Bone marrow (tissue), 2 donors: ENCODE measurements around the gene ZNF598.
"Not testable (repeated sequence)": the region's sequence is repeated elsewhere in the genome, so short reads cannot be mapped to it uniquely, and the experiment has no call there.

Experiments
- DNase-seq, 2 donors: peaks; one replicate each; lab custom pipeline; 2025; lab: John Stamatoyannopoulos, UW

The ZNF598 gene

DNA sequence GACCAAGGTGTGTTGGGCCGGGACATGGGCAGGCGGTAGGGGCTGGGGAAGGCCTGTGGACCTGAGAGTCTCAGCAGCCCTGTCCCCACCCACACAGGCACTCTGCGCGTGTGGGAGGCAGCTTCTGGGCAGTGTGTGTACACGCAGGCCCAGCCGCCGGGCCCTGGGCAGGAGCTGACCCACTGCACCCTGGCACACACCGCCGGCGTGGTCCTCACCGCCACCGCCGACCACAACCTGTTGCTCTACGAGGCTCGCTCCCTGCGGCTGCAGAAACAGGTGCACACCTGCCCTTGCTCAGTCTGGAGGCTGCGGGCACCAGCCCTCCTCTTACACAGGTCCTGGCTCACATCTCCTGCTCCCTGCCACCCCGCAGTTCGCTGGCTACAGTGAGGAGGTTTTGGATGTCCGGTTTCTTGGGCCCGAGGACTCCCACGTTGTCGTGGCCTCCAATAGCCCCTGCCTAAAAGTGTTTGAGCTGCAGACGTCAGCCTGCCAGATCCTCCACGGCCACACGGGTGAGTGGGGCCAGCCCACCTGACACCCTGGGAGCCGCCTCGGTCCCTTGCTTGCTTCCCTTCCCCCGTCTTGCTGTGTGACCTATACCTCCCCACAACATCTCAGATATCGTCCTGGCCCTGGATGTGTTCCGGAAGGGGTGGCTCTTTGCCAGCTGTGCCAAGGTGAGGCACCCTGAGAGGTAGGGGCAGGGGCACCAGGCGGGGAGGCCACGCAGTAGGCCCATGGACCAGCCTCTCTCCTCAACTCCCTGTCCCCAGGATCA lies 34.0 kb downstream of the ZNF598 start:
- DNase-seq, result no peak

DNA sequence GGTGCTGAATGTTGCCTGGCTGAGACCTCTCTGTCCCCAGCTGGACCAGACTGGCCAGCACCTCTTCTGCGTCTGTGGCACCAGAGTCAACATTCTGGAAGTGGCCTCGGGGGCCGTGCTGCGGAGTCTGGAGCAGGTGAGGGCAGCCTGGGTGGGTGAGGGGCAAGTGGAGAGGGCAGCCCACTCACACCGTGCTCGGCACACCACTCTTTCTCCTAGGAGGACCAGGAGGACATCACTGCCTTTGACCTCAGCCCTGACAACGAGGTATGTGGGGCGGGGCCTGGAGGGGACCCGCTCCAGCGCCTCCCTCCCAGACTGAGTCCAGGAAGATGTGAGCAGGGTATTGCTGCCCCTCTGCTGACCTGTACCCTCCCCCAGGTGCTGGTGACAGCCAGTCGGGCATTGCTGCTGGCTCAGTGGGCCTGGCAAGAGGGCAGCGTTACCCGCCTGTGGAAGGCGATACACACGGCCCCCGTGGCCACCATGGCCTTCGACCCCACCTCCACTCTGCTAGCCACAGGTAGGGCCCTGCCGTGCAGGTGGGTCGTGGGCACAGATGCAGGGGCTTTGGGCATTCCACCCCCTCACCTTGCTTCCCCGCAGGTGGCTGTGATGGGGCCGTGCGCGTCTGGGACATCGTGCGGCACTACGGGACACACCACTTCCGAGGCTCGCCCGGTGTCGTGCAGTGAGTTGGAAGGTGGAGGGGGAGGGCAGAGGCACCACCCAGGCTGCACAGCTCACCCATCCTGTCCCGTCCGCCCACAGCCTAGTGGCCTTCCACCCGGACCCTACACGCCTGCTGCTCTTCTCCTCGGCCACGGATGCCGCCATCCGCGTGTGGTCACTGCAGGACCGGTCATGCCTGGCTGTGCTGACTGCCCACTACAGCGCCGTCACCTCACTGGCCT lies 35.2 kb downstream of the ZNF598 start:
- no peak for DNase-seq

DNA sequence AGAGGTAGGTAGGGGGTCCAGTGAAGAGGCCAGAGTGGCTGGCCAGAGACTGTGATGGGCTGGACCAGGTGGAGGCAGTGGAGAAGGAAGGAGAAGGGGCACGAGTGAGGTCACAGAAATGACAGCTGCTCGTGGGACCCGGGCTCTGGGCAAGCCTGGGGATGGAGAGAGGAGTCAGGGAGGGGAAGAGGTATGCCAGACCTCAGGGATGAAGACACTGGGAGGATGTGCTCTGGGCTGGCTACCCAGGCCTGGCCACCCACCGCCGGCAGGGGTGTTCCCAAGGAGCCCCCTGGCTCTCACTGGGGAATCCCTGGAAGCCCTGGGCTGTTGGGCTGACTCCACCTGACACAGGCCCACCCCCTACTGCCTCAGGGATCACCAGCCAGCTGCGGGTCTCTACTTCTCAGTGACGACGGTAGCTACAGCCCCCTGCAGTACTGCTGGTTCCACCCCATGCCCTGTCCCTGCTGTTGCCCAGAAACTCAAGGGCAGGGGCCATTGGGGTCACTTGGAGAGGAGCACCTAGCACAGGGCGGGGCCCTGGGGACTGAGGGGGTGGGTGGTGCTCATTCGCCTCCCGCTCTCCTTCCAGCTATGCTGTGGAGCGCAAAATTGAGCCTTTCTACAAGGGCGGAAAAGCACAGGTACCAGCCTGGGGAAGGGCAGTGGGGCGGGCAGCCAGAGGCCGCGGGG lies 36.0 kb downstream of the ZNF598 start:
- no peak for DNase-seq

DNA sequence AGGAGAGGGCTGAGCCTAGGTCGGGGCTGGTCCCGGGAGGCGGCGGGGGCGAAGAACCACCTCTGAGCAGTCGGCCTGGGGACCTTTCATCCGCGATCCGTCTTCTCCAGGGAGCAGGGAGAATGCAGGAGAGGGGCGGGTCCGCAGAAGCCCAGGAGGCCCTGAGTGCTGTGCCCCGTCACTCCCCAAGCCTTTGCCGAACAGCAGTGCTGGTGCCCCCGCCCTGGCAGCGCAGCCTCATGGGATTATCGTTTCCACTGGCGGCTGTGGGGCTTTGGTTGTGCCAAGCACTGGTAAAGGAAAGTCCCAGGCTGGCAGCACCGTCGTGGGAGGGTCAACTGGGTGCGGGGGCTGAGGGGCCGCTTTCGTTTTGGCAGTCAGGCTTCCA lies 37.1 kb downstream of the ZNF598 start:
- no peak for DNase-seq

DNA sequence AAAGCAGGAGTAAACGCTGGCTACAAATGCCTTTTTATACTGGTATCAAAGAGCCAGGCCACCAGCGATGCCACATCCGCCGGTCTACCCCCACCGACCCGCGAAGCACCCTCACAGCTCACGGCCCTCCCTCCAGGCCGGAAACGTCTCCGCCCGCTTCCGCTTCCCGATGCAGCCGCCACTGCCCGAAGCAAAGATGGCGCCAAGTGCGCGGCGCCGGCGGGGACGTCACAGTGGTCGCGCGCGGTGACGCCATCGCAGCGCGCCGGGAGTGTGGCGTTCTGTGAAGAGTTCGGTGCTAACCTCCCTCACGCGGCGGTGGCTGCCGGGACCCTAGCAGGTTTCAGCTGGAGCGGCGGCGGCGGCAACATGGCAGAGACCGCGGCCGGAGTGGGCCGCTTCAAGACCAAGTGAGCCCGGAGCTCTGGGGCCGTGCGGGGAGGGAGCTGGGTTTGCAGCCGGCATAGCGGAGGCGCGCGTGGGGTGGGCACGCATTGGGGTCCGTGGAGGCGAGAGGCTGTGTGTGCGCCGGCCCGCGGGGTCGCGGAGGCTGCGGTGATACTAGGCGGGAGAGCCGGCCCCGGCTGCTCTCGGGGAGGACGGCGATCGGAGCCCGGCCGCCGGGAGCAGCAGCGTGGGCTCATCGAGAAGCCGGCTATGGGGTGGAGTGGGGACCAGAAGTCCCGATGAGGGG lies 37.7 kb downstream of the ZNF598 start, which contains the start of gene TBL3:
TSS of gene TBL3 (plus strand) at position 258 of the 694 bp plus-strand sequence. CDS start at position 370, 112 bp downstream.
- peak; percentile 91 to 93 for DNase-seq

DNA sequence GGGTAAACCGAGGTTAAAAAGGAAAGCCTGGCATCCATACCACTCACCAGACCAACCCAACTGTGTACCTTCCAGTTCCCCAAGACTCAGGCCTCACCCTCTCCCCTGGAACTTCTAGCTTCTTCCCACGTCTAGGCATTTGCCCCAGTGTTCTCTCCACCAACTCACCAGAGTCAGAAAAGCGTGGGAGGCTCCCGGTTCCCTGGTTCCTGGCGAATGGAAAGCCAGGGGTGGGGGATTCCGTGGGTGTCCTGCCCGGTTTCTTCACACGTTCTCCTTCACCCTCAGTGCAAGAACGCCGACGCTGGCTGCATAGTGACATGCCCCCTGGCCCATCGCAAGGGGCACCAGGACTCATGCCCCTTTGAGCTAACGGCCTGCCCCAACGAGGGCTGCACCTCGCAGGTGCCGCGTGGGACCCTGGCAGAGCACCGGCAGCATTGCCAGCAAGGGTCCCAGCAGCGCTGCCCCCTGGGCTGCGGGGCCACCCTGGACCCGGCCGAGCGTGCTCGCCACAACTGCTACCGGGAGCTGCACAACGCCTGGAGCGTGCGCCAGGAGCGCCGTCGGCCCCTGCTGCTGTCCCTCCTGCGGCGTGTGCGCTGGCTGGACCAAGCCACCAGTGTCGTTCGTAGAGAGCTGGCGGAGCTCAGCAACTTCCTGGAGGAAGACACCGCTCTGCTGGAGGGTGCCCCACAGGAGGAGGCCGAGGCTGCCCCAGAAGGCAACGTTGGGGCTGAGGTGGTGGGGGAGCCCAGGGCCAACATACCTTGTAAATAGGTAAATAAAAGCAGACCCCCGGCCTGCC lies 41.3 kb downstream of the ZNF598 start:
- no peak for DNase-seq

DNA sequence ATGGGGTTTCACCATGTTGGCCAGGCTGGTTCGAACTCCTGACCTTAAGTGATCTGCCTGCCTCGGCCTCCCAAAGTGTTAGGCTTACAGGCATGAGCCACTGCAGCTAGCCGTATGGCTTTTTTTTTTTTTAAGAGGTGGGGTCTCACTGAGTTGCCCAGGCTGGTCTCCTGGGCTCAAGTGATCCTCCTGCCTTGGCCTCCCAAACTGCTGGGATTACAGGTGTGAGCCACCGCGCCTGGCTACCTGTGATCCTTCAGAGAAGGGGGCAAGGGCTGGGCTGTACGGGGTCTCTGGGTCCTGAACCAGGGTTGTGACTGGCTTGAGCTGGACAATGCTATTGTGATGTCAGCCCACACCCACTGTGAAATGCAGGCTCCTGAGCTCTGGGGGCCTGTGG lies 43.2 kb downstream of the ZNF598 start, which contains the start of gene RNF151:
TSS of gene RNF151 (plus strand) at position 397 of the 400 bp plus-strand sequence. CDS start 26 bp downstream, outside the sequence.
- no peak for DNase-seq

DNA sequence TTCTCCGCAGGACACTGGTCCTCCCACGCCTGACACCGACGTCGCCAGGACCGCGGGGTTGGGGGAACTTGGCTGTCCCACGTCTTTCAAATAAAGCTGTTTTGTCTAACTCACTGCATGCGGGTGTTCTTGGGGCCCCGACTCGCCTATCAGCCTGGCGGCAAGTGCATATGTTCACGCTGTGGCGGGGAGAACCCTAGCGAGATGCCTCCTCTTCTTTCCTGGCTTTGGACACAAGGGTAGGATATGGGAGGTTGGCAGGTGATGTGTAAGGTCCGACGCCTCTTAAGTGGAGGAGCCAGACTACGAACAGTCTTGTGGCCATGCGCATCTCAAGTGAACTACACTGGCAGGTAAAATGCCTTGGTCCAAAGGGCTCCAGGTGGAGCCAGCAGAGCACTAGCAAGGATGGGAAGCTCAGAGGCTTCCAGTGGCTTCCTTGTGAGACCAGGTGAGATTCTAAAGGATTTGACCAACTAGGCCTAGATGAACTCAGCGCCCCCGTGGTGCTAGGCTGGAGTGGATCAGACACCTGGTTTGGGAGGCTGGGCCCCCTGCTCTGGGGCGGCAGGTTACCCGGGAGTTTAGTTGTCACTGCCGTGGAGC lies 44.1 kb downstream of the ZNF598 start:
- DNase-seq, result no peak

DNA sequence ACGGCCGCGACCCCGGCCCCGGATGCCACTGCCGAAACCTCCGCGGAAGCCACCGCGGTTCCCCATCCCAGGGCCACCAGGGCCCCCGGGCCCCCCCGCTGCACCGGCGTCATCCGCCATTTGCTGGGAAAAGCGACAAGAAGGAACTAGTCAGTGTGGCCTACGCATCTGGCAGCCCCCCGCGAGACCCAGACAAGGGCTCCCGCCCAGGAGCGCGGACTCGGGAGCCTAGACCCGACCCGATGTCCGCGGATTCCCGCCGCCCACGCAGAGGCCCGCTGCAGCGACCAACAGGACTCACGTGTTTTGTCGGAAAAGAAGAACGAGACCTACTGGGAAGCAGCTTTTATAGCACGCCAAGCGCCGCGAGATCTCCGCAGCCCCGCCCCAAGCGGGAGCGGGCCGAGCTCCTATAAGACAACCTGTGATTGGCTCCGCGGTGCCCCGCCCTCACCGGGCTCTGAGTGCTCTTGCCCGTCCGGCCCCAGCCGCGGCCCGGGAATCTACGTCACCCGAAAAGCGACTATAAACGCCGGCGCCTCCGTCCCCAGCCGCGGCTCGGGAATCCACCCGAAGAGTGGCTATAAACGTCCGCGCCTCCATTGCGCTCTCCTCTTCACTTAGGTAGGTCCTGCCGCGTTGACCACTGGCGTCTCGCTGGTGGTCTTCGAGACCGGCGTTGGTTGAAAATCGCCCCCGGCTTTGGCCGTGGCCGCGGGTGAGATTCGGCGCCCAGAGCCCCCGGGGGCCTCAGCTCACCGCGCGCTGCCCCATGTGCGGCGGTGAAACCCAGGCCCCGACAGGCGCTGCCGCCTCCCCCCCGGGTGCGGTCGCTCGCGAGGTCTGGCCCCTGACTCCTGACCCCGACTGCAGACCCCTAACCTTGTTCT lies 44.9 kb downstream of the ZNF598 start, which contains the start of gene RPS2:
TSS of gene RPS2 (minus strand) at position 321 of the 890 bp plus-strand sequence. CDS start at position 120, 201 bp downstream.
- peak; percentile 96 to 99 for DNase-seq

DNA sequence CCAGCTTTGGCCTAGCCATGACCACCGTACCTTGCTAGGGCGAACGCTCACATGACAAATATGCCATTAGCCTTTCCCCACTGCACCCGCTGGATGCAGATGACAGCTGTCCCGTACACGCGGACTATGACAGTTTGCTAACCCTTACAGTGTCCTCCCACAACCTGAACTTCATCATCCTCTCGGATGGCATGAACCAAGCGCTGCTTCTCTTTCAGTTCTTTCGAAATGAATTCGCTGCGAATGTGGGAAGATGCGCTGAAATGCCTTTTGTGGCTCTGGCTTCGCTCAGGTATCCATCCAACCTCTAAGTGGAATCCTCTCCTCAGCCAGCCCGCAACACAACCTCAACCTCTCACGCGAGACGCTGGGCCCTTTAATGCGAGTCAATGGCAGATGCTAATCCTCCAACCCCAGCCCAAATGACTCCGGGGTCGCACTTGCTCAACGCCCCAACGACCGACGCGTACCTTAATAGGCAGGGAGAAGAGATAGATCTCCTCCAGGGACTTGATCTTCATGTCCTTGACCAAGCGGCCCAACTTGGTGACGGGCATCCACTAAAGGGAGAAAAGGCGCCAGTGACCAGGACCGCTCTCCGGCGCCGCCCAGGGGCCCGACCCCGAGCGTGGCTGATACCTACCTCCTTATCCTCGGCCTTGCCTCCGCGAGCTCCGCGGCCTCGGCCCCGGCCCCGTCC lies 45.7 kb downstream of the ZNF598 start:
- DNase-seq, result no peak

DNA sequence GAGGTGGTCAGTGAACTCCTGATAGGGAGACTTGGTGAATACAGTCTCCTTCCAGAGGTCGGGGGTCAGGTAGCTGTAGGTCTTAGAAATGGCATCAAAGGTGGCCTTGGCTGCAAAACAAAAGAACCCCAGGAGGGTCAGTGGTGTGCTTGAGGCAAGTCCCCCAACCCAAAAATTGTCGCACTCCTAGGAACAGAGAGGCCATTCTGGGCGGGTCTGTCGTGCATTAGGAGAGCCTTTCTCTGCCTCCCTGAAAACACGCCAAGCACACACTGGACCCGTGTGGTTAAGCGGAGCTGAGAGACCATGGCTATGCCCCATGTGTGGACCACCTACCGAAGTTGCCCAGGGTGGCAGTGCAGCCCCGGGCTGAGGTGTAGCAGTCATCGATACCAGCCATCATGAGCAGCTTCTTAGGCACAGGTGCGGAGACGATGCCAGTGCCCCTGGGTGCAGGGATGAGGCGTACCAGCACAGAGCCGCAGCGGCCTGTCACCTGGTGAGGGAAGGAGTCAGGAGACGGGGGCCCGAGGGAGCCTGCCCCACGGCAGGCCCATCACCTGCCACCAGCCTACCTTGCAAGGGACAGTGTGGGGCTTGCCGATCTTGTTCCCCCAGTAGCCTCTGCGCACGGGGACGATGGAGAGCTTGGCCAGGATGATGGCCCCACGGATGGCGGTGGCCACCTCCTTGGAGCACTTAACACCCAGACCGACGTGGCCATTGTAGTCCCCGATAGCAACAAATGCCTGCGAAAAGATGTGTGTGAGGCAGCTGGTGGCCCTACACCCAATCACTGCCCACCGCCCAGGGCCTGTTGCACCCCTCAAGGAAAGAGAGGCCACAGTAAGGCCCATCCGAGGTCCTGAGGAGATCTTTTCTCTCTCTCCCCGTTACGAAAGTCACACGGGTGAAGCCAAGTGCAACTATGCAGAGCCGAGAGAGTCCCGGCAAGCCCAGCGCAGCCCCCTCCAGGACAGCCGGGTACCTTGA lies 47.2 kb downstream of the ZNF598 start:
- DNase-seq, result not testable (repeated sequence)

DNA sequence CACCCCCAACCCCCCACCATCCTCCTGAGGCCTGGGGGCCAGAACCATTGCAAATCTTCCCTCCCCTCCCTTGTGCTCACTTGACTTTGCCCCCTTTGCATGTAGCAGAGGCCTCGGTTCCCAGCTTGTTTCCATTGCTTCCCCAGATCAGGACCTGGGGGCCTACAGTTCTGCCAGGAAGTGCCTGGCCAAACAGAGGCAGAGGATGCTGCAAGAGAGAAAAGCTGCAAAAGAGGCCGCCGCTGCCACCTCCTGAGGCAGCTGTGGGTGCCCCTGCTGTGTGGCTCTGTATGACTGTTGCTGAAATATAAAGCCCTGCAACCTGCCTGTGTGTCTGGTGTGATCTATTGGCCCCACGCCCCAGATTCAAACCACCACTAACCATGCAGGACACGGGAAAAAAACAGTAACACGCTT lies 48.0 kb downstream of the ZNF598 start:
- DNase-seq, result no peak

DNA sequence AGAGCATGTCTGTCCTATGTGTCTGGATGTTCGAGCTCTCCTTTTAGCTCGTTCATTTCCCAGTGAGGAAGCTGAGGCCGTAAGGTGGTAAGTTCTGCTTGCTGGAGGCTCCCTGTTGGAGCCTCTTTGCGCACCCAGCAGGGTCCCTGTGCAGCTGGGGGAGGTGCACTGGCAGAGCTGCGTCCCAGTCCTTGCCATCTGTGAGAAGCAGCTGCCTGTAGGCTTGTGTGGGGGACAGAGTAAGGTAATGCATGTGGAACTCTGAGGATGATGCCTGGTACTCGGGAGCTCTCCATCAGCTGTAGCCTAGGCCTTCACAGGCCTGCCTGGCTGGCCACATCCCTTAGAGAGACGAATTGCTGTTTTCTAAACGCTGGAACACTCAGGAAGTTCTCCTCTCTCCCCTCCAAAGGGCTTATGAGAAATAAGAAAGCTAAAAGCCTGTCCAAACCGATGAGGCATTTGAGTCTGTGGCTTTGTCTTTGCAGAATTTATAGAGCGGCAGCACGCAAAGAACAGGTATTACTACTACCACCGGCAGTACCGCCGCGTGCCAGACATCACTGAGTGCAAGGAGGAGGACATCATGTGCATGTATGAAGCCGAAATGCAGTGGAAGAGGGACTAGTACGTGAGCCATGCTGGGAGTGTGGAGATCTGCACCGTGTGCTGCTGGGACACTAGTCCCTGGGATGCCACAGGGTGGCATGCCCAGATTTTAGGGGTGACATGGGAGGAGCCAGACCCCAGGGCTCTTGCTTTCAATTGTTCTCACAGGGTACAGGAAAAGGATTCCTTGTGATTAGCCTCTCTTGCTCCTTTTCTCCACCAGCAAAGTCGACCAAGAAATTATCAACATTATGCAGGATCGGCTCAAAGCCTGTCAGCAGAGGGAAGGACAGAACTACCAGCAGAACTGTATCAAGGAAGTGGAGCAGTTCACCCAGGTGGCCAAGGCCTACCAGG lies 48.7 kb downstream of the ZNF598 start:
- DNase-seq, result no peak

DNA sequence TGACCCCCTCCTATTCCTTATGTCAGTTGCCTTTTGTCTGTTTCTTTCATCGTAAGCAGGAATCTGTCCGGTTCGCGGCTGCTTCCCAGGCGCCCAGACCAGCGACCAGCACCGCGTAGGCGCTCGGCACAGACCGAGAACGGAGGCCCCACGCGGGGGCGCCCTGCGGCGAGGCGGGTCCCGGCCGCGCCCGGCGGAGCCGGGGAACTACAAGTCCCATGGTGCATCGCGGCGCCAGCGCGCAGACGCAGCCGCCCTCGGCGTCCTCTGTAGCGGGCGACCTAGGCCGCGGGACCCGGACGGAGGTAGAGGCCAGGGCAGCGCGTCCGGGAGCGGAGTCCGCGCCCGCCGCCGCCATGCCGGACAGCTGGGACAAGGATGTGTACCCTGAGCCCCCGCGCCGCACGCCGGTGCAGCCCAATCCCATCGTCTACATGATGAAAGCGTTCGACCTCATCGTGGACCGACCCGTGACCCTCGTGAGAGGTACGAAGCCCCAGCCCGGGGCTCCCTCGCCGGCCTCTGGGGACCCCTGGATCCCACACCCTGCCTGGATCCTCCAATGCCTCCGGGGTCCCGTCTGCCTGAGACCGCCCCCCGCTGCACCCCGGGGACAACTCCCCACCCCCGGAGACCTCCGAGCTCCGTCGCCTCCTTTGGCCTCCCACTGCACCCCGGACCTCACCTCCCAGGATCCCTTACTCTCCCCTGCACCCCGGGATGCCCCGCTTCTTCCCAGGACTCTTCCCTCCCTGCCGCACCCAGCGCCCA lies 50.2 kb downstream of the ZNF598 start, which contains the start of gene NDUFB10:
TSS of gene NDUFB10 (plus strand) at position 270 of the 771 bp plus-strand sequence. CDS start at position 357, 87 bp downstream.
- peak; percentile 64 to 82 for DNase-seq

DNA sequence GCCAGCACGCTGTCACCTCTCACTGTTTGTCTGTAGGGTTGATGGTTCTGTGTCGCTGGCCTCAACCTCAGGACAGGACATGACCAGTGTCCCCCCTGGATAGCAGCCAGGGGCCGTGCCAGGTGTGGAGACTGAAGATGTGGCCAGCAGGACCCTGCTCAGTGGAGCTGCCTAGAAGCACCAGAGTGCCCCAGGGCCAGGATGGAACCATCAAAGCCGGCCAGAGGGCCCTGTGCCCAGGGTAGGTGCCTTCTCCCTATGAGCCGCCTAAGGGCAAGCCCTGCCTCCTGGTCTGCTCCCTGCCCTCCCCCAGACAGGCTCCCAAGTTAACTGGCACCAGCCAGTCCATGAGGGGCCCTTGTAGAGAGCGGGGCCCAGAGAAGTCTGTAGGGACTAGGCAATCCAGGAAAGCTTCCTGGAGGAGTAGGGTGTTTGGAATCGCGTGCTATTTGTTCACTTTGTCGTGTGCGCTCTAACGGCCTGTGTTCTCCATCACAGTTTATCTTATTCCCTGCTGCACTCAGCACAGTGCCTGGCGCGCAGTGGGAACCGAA lies 50.8 kb downstream of the ZNF598 start:
- no peak for DNase-seq
